ENCODE measurements around the gene ZC3H7A. TPM values are rescaled to one million over a fixed set of nuclear protein-coding genes. Genes with fewer than 3 reads are reported as not detected.

ZC3H7A gene
- total RNA-seq, 1 experiment from 2014 or later: 63.5 TPM

GRCh38 chr16:11801481-11802021, 4.5 kb upstream of the ZC3H7A start:
- H3K36me3 ChIP-seq (ENCODE audit: low read depth): no peaks in the 10 kb centered on the region
- CTCF ChIA-PET: no interaction called here
- no peak for DNase-seq
- H3K4me1 ChIP-seq (replicated peaks; ENCODE audit: insufficient read depth): peaks cover 9% of the 10 kb centered on the region
- no peaks in the 10 kb centered on the region for H3K9me3 ChIP-seq (ENCODE audit: insufficient read depth, low read depth)
- H3K9me2 ChIP-seq (ENCODE audit: insufficient read depth): no peaks in the 10 kb centered on the region
- no peak overlapping the region for H3K4me2 ChIP-seq
- peaks cover 10% of the 10 kb centered on the region for H3K79me2 ChIP-seq (ENCODE audit: low read depth)
- no peak overlapping the region for H3K27ac ChIP-seq
- no peak overlapping the region for H3K4me3 ChIP-seq
- peaks cover 14% of the 10 kb centered on the region; the same call in 1 of the 2 replicates for H3F3A ChIP-seq (ENCODE audit: insufficient read depth, low read depth)
- no peak overlapping the region for H2AFZ ChIP-seq
- intact Hi-C loops (cut with micrococcal nuclease; ENCODE audit: unreplicated experiment): no loop called here
- no TSS peak for BruUV-seq (replicated peaks)
- H4K20me1 ChIP-seq (ENCODE audit: insufficient read depth): no peaks in the 10 kb centered on the region
- POLR2A ChIA-PET (ENCODE audit: unreplicated experiment): no interaction called here
- TF ChIP-seq CTCF (conservative IDR thresholded peaks at IDR 0.05) (no peak), EZH2 (IDR thresholded peaks at IDR 0.05; ENCODE audit: low read depth) (no peak)
- no peaks in the 10 kb centered on the region for H3K27me3 ChIP-seq (ENCODE audit: insufficient read depth, low read depth)

- Histone ChIP-seq H3K27me3 (ENCODE audit: insufficient read depth, low read depth) (no peaks in the 10 kb centered on the region), H2AFZ (no peak overlapping the region), H3K4me3 (no peak overlapping the region), H3K4me2 (no peak overlapping the region), H3F3A (ENCODE audit: insufficient read depth, low read depth) (peaks cover 14% of the 10 kb centered on the region; the same call in 1 of the 2 replicates), H4K20me1 (ENCODE audit: insufficient read depth) (peaks cover 5% of the 10 kb centered on the region; the same call in 1 of the 2 replicates), H3K9me2 (ENCODE audit: insufficient read depth) (no peaks in the 10 kb centered on the region), H3K9me3 (ENCODE audit: insufficient read depth, low read depth) (no peaks in the 10 kb centered on the region), H3K79me2 (ENCODE audit: low read depth) (peaks cover 22% of the 10 kb centered on the region), H3K4me1 (replicated peaks; ENCODE audit: insufficient read depth) (peaks cover 15% of the 10 kb centered on the region), H3K36me3 (ENCODE audit: low read depth) (0 out of 2 replicates have a peak, but pooled peaks cover 2% of the 10 kb centered on the region), H3K27ac (no peak overlapping the region)
- CTCF ChIA-PET: no interaction called here
- BruUV-seq (replicated peaks): no TSS peak
- intact Hi-C loops (cut with micrococcal nuclease; ENCODE audit: unreplicated experiment): no loop called here
- DNase-seq: no peak
- POLR2A ChIA-PET (ENCODE audit: unreplicated experiment): no interaction called here
- TF ChIP-seq EZH2 (IDR thresholded peaks at IDR 0.05; ENCODE audit: low read depth): no peak
- no peak for TF ChIP-seq CTCF (conservative IDR thresholded peaks at IDR 0.05)
These were observed 3.3 kb upstream of the ZC3H7A start for GRCh38 chr16:11800382-11800718.

DNA sequence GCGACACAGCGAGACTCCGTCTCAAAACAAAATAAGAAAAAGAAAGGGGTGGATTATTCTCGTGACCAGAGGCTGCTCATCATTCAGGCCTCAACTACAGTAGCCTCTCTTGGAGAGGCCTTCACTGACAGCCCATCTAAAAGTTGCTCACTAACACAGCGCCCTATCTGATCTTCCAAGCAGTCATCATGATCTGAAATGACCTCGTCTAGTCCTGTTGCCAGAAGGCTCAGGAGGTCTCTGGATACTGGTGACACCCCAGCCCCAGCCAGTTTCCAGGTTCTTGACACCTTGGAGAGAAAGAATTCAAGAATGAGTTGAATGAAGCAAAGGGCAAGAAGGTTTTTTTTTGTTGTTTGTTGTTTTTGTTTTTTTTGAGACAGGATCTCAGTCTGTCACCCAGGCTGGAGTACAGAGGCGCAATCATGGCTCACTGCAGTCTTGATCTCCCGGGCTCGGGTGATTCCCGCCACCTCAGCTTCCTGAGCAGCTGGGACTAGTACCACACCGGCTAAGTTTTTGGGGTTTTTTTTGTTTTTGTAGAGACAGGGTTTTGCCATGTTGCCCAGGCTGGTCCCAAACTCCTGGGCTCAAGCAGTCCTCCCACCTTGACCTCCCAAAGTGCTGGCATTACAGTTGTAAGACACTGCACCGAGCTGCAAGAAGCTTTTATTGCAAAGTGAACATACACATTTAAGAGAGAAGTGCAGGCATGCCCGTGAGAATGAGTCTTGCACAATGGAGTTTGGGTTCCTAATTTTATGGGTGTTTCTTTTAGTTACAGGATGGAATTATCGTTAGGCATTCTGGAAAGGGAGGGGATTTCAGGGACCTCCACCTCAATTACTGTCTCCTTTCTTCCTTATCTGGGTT, 2.7 kb upstream of the ZC3H7A start:
- Histone ChIP-seq H2AFZ (no peak overlapping the region), H3K4me2 (no peak overlapping the region), H4K20me1 (ENCODE audit: insufficient read depth) (peaks cover 10% of the 10 kb centered on the region), H3K4me1 (replicated peaks; ENCODE audit: insufficient read depth) (peaks cover 15% of the 10 kb centered on the region), H3K27me3 (ENCODE audit: insufficient read depth, low read depth) (no peaks in the 10 kb centered on the region), H3K9me2 (ENCODE audit: insufficient read depth) (no peaks in the 10 kb centered on the region), H3F3A (ENCODE audit: insufficient read depth, low read depth) (peaks cover 19% of the 10 kb centered on the region; the same call in 1 of the 2 replicates), H3K36me3 (ENCODE audit: low read depth) (0 out of 2 replicates have a peak, but pooled peaks cover 7% of the 10 kb centered on the region), H3K9me3 (ENCODE audit: insufficient read depth, low read depth) (no peaks in the 10 kb centered on the region), H3K4me3 (no peak overlapping the region), H3K27ac (no peak overlapping the region), H3K79me2 (ENCODE audit: low read depth) (peaks cover 28% of the 10 kb centered on the region)
- TF ChIP-seq EZH2 (IDR thresholded peaks at IDR 0.05; ENCODE audit: low read depth) (no peak), CTCF (conservative IDR thresholded peaks at IDR 0.05) (no peak)
- POLR2A ChIA-PET (ENCODE audit: unreplicated experiment): no interaction called here
- CTCF ChIA-PET: no interaction called here
- DNase-seq: no peak
- no TSS peak for BruUV-seq (replicated peaks)
- intact Hi-C loops (cut with micrococcal nuclease; ENCODE audit: unreplicated experiment): loop anchor here (5.0 kb wide), 1 partner anchor 57 kb away; the partner anchor contains the start of gene TXNDC11
